Heart left ventricle (tissue), 16 donors: ENCODE measurements around the gene TIMM29. TPM values are rescaled to one million over a fixed set of nuclear protein-coding genes. Genes with fewer than 3 reads are reported as not detected.

Source experiments
- ATAC-seq, 4 donors: fragments of 200-7000 bp; cut with Tn5 transposase; one replicate each; pipeline ENCODE4 v1.9.1; 2020 to 2022; ENCODE audit warnings: moderate library complexity in 4 of 4, mild to moderate bottlenecking in 3 of 4, moderate number of reproducible peaks in 1 of 4
- DNase-seq, 5 donors: peaks; one replicate each; pipeline ENCODE4 v3.0.0-alpha.2; 2020
- H3K27ac ChIP-seq, 12 donors: fragments of 200-600 bp; sonication (generic) in 4 of 12; one replicate each; pipeline versions ENCODE4 v1.5.0 to v1.8.0; 2016 to 2022; ENCODE audit warnings: mild to moderate bottlenecking in 2 of 12
- H3K27me3 ChIP-seq, 9 donors: fragments of 200-600 bp; sonication (generic) in 2 of 9; one replicate each; pipeline versions ENCODE4 v1.5.1 to v1.8.0; 2016 to 2022; ENCODE audit warnings: mild to moderate bottlenecking in 3 of 9
- H3K36me3 ChIP-seq, 9 donors: fragments of 200-600 bp; sonication (generic) in 2 of 9; one replicate each; pipeline versions ENCODE4 v1.5.0 to v1.8.0; 2018 to 2022; ENCODE audit warnings: mild to moderate bottlenecking in 2 of 9
- H3K4me1 ChIP-seq, 12 donors: fragments of 200-600 bp; sonication (generic) in 4 of 12; one replicate each; pipeline versions ENCODE4 v1.5.0 to v1.8.0; 2016 to 2022; ENCODE audit warnings: mild to moderate bottlenecking in 3 of 12
- H3K4me3 ChIP-seq, 12 donors: fragments of 200-600 bp; sonication (generic) in 4 of 12; one replicate each; pipeline versions ENCODE4 v1.5.0 to v1.8.0; 2017 to 2022; ENCODE audit warnings: mild to moderate bottlenecking in 9 of 12, moderate library complexity in 4 of 12
- H3K9me3 ChIP-seq, 12 donors: fragments of 200-600 bp; sonication (generic) in 4 of 12; one replicate each; pipeline versions ENCODE4 v1.5.0 to v1.8.0; 2016 to 2022; ENCODE audit warnings: mild to moderate bottlenecking in 1 of 12
- CTCF ChIP-seq, 12 donors: fragments of 200-600 bp; sonication (generic) in 4 of 12; IDR thresholded peaks; one replicate each; pipeline versions ENCODE4 v1.5.0 to v1.8.0; 2018 to 2022; ENCODE audit warnings: antibody characterized with exemption in 12 of 12, mild to moderate bottlenecking in 5 of 12
- POLR2A ChIP-seq, 2 donors: fragments of 450-650 bp; IDR thresholded peaks; one replicate each; pipeline ENCODE4 v1.6.1; 2017; ENCODE audit warnings: antibody characterized with exemption in 2 of 2, mild to moderate bottlenecking in 2 of 2, moderate library complexity in 2 of 2
- WGBS, 4 donors: extraction: QIAGEN DNeasy Blood & Tissue Kit in 2 of 4; methylation state at CpG; one replicate each; pipeline versions ENCODE4 v1.1.5 to v1.1.7; 2013 to 2018; 5-methylcytosine and 5-hydroxymethylcytosine counted together
- intact Hi-C, 10 donors: fragments of 100-400 bp; cut with DNase I; formaldehyde crosslinking; loops; one replicate each; pipeline versions ENCODE4 v1.11.1 to v1.14.2; 2022
- polyA plus RNA-seq, 2 donors: library from polyadenylated mRNA; stranded (reverse); fragments of 200-250 nt; gene quantifications; one replicate each; pipeline ENCODE4 v1.2.3, GENCODE V29; 2013
- total RNA-seq, 9 donors: library from RNA; depleted of rRNA in 2 of 9; stranded (reverse); fragments of >200 nt in 2 of 9; fragmentation: NEBNext Ultra II Directional in 3 of 9; extraction: Animal tissue kit (Norgen Biotek cat#: 25700) in 3 of 9; gene quantifications; one replicate each; pipeline versions ENCODE4 v1.1.0 to v1.2.4, GENCODE V29; 2016 to 2023
- donor health status: ischemic (EF 13 %, LVEDD 7.1; RV severe dilation, severe dysfunction).
- donor health status: healthy with polysubstance abuse.
- donor health status: DM: no; HTN: yes; CAD: no.
- donor health status: DM: no; HTN: no; CAD: no.
- donor health status: ischemic (EF 25% LVEDD 6.9; RV normal size, moderate dysfunction).
- donor health status: ischemic (EF 25% LVEDD 5.7; RV mildly dilated, moderate dysfunction).
- donor health status: healthy.
- donor health status: DM: yes; HTN: yes; CAD: no.
- donor health status: ischemic (EF 35%, LVEDD 5.7; RV mildly dilated, moderate dysfunction).
- donor health status: nonischemic (EF 11% LVEDD 7.7; RV severe dilation, severe dysfunction).
- donor health status: DM: yes; HTN: yes; CAD: no.
- donor health status: PGD.
- donor health status: ischemic (EF 29% LVEDD 5.4; RV normal size, mild dysfunction).
- donor health status: nonischemic (EF 23%, LVEDD 6.1; RV moderate dilation, normal function).

The TIMM29 gene
- total and polyA plus RNA-seq, 11 donors = 10.0 to 29.3 (median 14.9) TPM

DNA sequence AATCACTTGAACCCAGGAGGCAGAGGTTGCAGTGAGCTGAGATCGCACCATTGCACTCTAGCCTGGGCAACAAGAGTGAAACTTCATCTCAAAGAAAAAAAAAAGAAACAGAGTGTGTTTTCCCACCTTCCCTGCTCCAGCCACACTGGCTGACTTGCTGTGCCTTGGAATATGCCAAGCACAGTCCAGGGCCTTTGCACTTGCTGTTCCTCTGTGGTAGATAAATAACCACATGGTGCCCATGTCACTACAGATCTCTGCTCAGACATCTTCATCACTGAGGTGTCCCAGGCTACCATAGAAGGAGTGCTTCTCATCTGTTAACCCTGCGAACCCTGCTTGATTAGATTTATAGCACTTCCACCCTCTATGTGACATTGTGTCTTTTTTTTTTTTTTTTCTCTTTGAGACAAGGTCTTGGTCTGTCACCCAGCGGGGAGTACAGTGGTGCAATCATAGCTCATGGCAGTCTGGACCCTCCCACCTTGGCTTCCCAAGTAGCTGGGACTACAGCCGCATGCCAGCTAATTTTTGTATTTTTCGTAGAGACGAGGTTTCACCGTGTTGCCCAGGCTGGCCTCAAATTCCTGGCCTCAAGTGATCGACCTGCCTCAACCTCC is 42.6 kb downstream of the TIMM29 start:
- intact Hi-C loops = no loop called here
- Histone ChIP-seq H3K4me3 (no peak overlapping the region), H3K9me3 (no peaks in the 10 kb centered on the region), H3K27me3 (no peaks in the 10 kb centered on the region), H3K27ac (no peak overlapping the region), H3K36me3 (no peaks in the 10 kb centered on the region), H3K4me1 (peaks cover 0 to 29% (median 21%) of the 10 kb centered on the region in 12 donors)
- no peak for TF ChIP-seq POLR2A (IDR thresholded peaks at IDR 0.05)
- TF ChIP-seq CTCF (IDR thresholded peaks at IDR 0.05) = no peak
- ATAC-seq (peak in 1 of 4 donors; percentile 4), DNase-seq (no peak)
- WGBS, 4 donors = 92 to 97% (median 95%) methylated on average over 8 of the region's 8 CpGs

DNA sequence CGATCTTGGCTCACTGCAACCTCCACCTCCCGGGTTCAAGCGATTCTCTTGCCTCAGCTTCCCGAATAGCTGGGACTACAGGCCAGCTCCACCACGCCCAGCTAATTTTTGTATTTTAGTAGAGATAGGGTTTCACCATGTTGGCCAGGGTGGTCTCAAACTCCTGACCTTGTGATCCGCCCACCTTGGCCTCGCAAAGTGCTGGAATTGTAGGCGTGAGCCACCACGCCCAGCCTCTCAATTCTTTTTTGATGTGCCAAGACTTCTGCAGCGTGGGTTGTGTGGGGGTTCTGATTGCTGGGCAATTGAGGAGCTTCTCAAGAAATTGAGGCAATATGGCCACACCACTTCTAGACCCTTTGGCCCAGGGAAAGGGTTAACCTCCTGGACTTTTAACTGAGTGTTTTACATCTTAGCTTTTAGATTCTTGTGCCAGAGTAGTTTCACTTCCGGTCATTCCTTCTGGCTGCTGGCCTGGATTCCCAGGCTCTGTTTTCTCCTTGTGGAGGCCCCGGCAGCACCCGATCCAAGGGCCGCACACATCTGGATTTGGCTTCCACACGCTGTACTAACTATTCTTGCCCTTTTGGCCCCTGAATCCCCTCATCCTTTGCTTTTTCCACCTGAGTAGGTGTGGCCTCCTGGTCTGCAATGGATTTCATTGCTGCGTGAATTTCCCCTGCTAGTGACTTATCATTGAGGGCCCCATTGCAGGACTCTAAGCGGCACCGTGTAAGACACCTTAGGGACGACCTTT is 46.9 kb downstream of the TIMM29 start:
- WGBS, 4 donors = 54 to 65% (median 58%) methylated on average over 19 of the region's 19 CpGs

GRCh38 chr19:10976131-10976892 is 47.7 kb downstream of the TIMM29 start:
- 67 to 83% (median 75%) methylated on average over 18 to 19 of the region's 19 CpGs for WGBS, 4 donors
- Histone ChIP-seq H3K4me1 (peaks cover 0 to 44% (median 31%) of the 10 kb centered on the region in 12 donors), H3K27me3 (no peaks in the 10 kb centered on the region), H3K9me3 (no peaks in the 10 kb centered on the region), H3K4me3 (peak overlapping the region in 5 of 12 donors; percentile 4 to 33 (median 22)), H3K27ac (peak overlapping the region in 11 of 12 donors; percentile 15 to 67 (median 56)), H3K36me3 (peaks cover 0 to 5% (median 0%) of the 10 kb centered on the region in 9 donors)
- intact Hi-C loops = no loop called here
- no peak for DNase-seq
- ATAC-seq = peak in 2 of 4 donors; percentile 8 to 17
- TF ChIP-seq POLR2A (IDR thresholded peaks at IDR 0.05) (no peak), CTCF (IDR thresholded peaks at IDR 0.05) (no peak)

More for the DNA sequence above, 46.9 kb downstream of the TIMM29 start:
- Histone ChIP-seq H3K4me1 (peaks cover 0 to 42% (median 31%) of the 10 kb centered on the region in 12 donors), H3K36me3 (no peaks in the 10 kb centered on the region), H3K27me3 (no peaks in the 10 kb centered on the region), H3K9me3 (no peaks in the 10 kb centered on the region), H3K4me3 (peak overlapping the region in 5 of 12 donors; percentile 4 to 33 (median 22)), H3K27ac (peak overlapping the region in 11 of 12 donors; percentile 15 to 67 (median 56))
- DNase-seq (peak in 4 of 5 donors; percentile 53 to 71 (median 56)), ATAC-seq (peak in 3 of 4 donors; percentile 48 to 68 (median 51))
- intact Hi-C loops = no loop called here
- TF ChIP-seq CTCF (IDR thresholded peaks at IDR 0.05) (no peak), POLR2A (IDR thresholded peaks at IDR 0.05) (no peak)

DNA sequence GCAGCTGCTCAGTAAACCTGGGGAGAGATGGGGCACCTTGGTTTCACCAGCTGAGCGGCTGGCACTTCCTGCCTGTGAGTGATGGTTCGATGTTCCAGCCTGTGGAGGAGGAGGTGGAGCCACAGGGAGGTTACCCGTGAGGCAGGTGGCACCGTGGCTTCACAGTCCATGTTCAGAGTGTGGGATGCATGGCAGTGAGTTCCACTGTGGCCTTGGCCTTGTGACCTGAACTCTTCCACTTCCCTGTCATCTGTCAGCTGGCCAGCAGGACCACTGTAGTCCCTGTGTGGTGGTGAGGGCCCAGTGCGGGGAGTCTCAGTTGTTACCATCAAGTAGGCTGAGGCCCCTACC is 49.1 kb downstream of the TIMM29 start:
- Histone ChIP-seq H3K27ac (no peak overlapping the region), H3K9me3 (no peaks in the 10 kb centered on the region), H3K36me3 (peaks cover 0 to 5% (median 0%) of the 10 kb centered on the region in 9 donors), H3K27me3 (no peaks in the 10 kb centered on the region), H3K4me1 (peaks cover 0 to 44% (median 29%) of the 10 kb centered on the region in 12 donors), H3K4me3 (no peak overlapping the region)
- DNase-seq (no peak), ATAC-seq (no peak)
- intact Hi-C loops = no loop called here
- TF ChIP-seq POLR2A (IDR thresholded peaks at IDR 0.05) (no peak), CTCF (IDR thresholded peaks at IDR 0.05) (no peak)
- WGBS, 4 donors = 73 to 95% (median 85%) methylated on average over 4 to 5 of the region's 5 CpGs
